Medulla oblongata (tissue), 1 donor: ENCODE data around the gene CD200.

Experiments used
- DNase-seq: peaks from one replicate; pipeline ENCODE4 v3.0.0-alpha.2; 2015; ENCODE audit errors: extremely low spot score

CD200 gene

GRCh38 chr3:112333002-112333380, at the start of gene CD200:
CD200 (plus strand) TSS chr3:112333156; CDS start chr3:112333213, 57 bp downstream.
- DNase-seq: peak; percentile 67

- DNase-seq: no peak
Measured at GRCh38 chr3:112289011-112289410, 43.9 kb upstream of the CD200 start.

GRCh38 chr3:112293368-112294321, 39.3 kb upstream of the CD200 start, which contains the start of gene SLC9C1:
SLC9C1 (minus strand) TSS chr3:112294216; CDS start chr3:112286791, 7,425 bp downstream.
- DNase-seq: peak; percentile 90

GRCh38 chr3:112297714-112298113, 35.2 kb upstream of the CD200 start:
- no peak for DNase-seq

- DNase-seq: no peak
Measured at GRCh38 chr3:112298781-112299180, 34.2 kb upstream of the CD200 start.

GRCh38 chr3:112302150-112302830, 30.7 kb upstream of the CD200 start:
- no peak for DNase-seq

GRCh38 chr3:112302881-112303763, 29.8 kb upstream of the CD200 start:
- no peak for DNase-seq

- DNase-seq: peak; percentile 42
Measured at GRCh38 chr3:112303764-112304325, 29.1 kb upstream of the CD200 start.

- DNase-seq: no peak
Measured at GRCh38 chr3:112304611-112305010, 28.3 kb upstream of the CD200 start.

- no peak for DNase-seq
Measured at GRCh38 chr3:112306825-112307224, 26.1 kb upstream of the CD200 start.

- DNase-seq: no peak
Measured at GRCh38 chr3:112307557-112307956, 25.4 kb upstream of the CD200 start.

- DNase-seq: no peak
Measured at GRCh38 chr3:112308151-112308911, 24.6 kb upstream of the CD200 start.

- no peak for DNase-seq
Measured at GRCh38 chr3:112314649-112315048, 18.3 kb upstream of the CD200 start.

- no peak for DNase-seq
Measured at GRCh38 chr3:112315791-112316190, 17.2 kb upstream of the CD200 start.

- no peak for DNase-seq
Measured at GRCh38 chr3:112319516-112320276, 13.3 kb upstream of the CD200 start.

GRCh38 chr3:112320691-112321090, 12.3 kb upstream of the CD200 start:
- no peak for DNase-seq

GRCh38 chr3:112321867-112322652, 10.9 kb upstream of the CD200 start:
- no peak for DNase-seq

- peak; percentile 84 for DNase-seq
Measured at GRCh38 chr3:112327371-112327951, 5.5 kb upstream of the CD200 start.

- no peak for DNase-seq
Measured at GRCh38 chr3:112331851-112332250, 1.1 kb upstream of the CD200 start.
